ENCODE measurements around the gene ZNF560.

DNA sequence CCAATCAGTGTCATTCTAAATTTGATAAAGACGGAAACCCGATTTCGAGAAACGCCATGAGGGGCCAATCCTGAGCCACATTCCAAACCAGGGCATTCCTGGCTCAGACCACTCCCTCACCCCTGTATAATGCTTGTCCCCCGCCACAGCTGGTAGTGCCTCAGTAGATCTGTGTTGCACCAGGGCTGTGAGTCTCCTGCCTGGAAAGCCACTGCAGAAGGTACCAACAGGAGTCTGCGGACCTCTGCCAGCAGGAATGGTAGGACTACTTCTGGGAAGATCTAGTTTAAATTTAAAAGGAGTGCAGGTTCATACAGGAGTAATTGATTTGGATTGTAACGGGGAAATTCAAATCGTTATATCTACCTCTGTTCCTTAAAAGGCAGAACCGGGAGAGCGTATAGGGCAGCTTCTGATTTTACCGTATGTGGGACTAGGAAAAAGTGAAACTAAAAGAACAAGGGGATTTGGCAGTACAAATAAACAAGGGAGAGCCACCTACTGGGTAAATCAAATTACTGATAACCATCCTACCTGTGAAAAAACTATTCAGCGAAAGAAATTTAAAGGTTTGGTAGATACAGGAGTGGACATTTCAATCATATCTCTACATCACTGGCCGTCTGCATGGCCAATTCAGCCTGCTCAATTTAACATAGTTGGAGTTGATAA is 42.3 kb downstream of the ZNF560 start:
- TF ChIP-seq, protein P1, sequence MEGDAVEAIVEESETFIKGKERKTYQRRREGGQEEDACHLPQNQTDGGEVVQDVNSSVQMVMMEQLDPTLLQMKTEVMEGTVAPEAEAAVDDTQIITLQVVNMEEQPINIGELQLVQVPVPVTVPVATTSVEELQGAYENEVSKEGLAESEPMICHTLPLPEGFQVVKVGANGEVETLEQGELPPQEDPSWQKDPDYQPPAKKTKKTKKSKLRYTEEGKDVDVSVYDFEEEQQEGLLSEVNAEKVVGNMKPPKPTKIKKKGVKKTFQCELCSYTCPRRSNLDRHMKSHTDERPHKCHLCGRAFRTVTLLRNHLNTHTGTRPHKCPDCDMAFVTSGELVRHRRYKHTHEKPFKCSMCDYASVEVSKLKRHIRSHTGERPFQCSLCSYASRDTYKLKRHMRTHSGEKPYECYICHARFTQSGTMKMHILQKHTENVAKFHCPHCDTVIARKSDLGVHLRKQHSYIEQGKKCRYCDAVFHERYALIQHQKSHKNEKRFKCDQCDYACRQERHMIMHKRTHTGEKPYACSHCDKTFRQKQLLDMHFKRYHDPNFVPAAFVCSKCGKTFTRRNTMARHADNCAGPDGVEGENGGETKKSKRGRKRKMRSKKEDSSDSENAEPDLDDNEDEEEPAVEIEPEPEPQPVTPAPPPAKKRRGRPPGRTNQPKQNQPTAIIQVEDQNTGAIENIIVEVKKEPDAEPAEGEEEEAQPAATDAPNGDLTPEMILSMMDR (IDR thresholded peaks at IDR 0.05), result no peak
- no peak for TF ChIP-seq ZFX (IDR thresholded peaks at IDR 0.05; ENCODE audit: borderline replicate concordance)
